Fibroblast of lung (primary cell): ENCODE results near the gene UTP4. TPM values are rescaled to one million over a fixed set of nuclear protein-coding genes. Genes with fewer than 3 reads are reported as not detected.

Source experiments
- DNase-seq, 2 donors: peaks; one replicate each; pipeline versions ENCODE4 v3.0.0 to v3.0.0-alpha.2; 2010; ENCODE audit warnings: low read depth in 2 of 2
- H2AFZ ChIP-seq: 2 replicates; pipeline ENCODE4 v1.5.1; 2012; ENCODE audit warnings: low read length, control low read depth, inconsistent platforms
- H3K27ac ChIP-seq: 2 replicates; pipeline ENCODE4 v1.5.1; 2011; ENCODE audit warnings: low read length, control low read depth; ENCODE audit not compliant: insufficient read depth
- H3K27me3 ChIP-seq: 2 replicates; pipeline ENCODE4 v1.5.1; 2011; ENCODE audit warnings: mild to moderate bottlenecking, low read length; ENCODE audit not compliant: control insufficient read depth, insufficient read depth
- H3K36me3 ChIP-seq: 2 replicates; pipeline ENCODE4 v1.5.1; 2011; ENCODE audit warnings: low read length; ENCODE audit not compliant: control insufficient read depth, insufficient read depth
- H3K4me1 ChIP-seq: 2 replicates; pipeline ENCODE4 v1.5.1; 2011; ENCODE audit warnings: low read length; ENCODE audit not compliant: control insufficient read depth, insufficient read depth; ENCODE audit errors: extremely low read depth
- H3K4me2 ChIP-seq: 2 replicates; pipeline ENCODE4 v1.5.1; 2011; ENCODE audit warnings: low read length, control low read depth; ENCODE audit not compliant: insufficient read depth; ENCODE audit errors: extremely low read depth
- H3K4me3 ChIP-seq, 4 experiments: fragments of 200-600 bp in 1 of 4; sonication (generic) in 1 of 4; replicated peaks in 1 of 4; 2 replicates each; pipeline ENCODE4 v1.5.1; 2011 to 2016; ENCODE audit warnings: low read length in 4 of 4, low read depth in 3 of 4, mild to moderate bottlenecking in 3 of 4, control low read depth in 2 of 4, inconsistent platforms in 1 of 4, mixed read lengths in 1 of 4; ENCODE audit not compliant: insufficient read depth in 1 of 4; ENCODE audit errors: control extremely low read depth in 1 of 4
- H3K79me2 ChIP-seq: 2 replicates; pipeline ENCODE4 v1.5.1; 2012; ENCODE audit warnings: mild to moderate bottlenecking, low read length, inconsistent platforms; ENCODE audit not compliant: control insufficient read depth, insufficient read depth
- H3K9ac ChIP-seq: 2 replicates; pipeline ENCODE4 v1.5.1; 2011; ENCODE audit warnings: mild to moderate bottlenecking, low read length, control low read depth; ENCODE audit not compliant: insufficient read depth
- H3K9me3 ChIP-seq: 2 replicates; pipeline ENCODE4 v1.5.1; 2012; ENCODE audit warnings: low read depth, low read length; ENCODE audit not compliant: control insufficient read depth, insufficient read depth
- H4K20me1 ChIP-seq: 2 replicates; pipeline ENCODE4 v1.5.1; 2011; ENCODE audit warnings: low read length; ENCODE audit not compliant: control insufficient read depth, insufficient read depth; ENCODE audit errors: extremely low read depth
- CTCF ChIP-seq, 2 donors: IDR thresholded peaks in 1 of 2; conservative IDR thresholded peaks in 1 of 2; 1 replicate in 1 of 2; 2 replicates in 1 of 2; pipeline ENCODE4 v1.5.1; 2011 to 2012; ENCODE audit warnings: low read length in 2 of 2, control low read depth in 1 of 2, inconsistent platforms in 1 of 2, low read depth in 1 of 2, mild to moderate bottlenecking in 1 of 2
- EZH2 ChIP-seq: IDR thresholded peaks from 2 replicates; pipeline ENCODE4 v1.5.1; 2012; ENCODE audit warnings: low read length, control low read depth, mild to moderate bottlenecking; ENCODE audit errors: missing control alignments
- polyA plus RNA-seq, 2 donors: library from polyadenylated mRNA; depleted of rRNA in 1 of 2; stranded (reverse) in 1 of 2; unstranded in 1 of 2; fragments of >200 nt; gene quantifications; 2 replicates each; pipeline ENCODE4 v1.2.1, GENCODE V29; 2011 to 2012; ENCODE audit warnings: missing spikeins in 1 of 2
- total RNA-seq: library from RNA; depleted of rRNA; stranded (reverse); fragments of >200 nt; gene quantifications from 2 replicates; pipeline ENCODE4 v1.2.1, GENCODE V29; 2014

UTP4 gene
- total and polyA plus RNA-seq, 2 donors (not counting 1 experiment from before 2014, with no cell fraction given), result 14.4 to 56.5 TPM

- DNase-seq, result no peak
- TF ChIP-seq EZH2 (no peak), CTCF (conservative IDR thresholded peaks at IDR 0.05 in 1 of 2, IDR thresholded peaks at IDR 0.05 in 1 of 2; ENCODE audit: low read depth in 1 of 2, low read length in 2 of 2) (no peak)
- Histone ChIP-seq H3K9me3 (no peaks in the 10 kb centered on the region), H3K4me2 (no peak overlapping the region), H3K4me1 (no peaks in the 10 kb centered on the region), H2AFZ (no peak overlapping the region), H3K27ac (no peak overlapping the region), H4K20me1 (no peaks in the 10 kb centered on the region), H3K9ac (no peak overlapping the region), H3K4me3 (no peak overlapping the region), H3K27me3 (no peaks in the 10 kb centered on the region), H3K36me3 (no peaks in the 10 kb centered on the region), H3K79me2 (peaks cover 66% of the 10 kb centered on the region)
These were observed 4.4 kb upstream of the UTP4 start for GRCh38 chr16:69127966-69128510.

GRCh38 chr16:69130461-69130860 is 2.0 kb upstream of the UTP4 start:
- Histone ChIP-seq H3K27ac (no peak overlapping the region), H3K36me3 (no peaks in the 10 kb centered on the region), H3K79me2 (peaks cover 85% of the 10 kb centered on the region), H3K9ac (no peak overlapping the region), H3K27me3 (no peaks in the 10 kb centered on the region), H2AFZ (no peak overlapping the region), H3K4me2 (peak overlapping the region; percentile 44), H3K4me1 (peaks cover 2% of the 10 kb centered on the region), H3K9me3 (no peaks in the 10 kb centered on the region), H4K20me1 (no peaks in the 10 kb centered on the region), H3K4me3 (peak overlapping the region in 3 of 4 experiments; percentile 60 to 99 (median 98))
- DNase-seq, result no peak
- no peak for TF ChIP-seq EZH2
- no peak for TF ChIP-seq CTCF (conservative IDR thresholded peaks at IDR 0.05 in 1 of 2, IDR thresholded peaks at IDR 0.05 in 1 of 2; ENCODE audit: low read depth in 1 of 2, low read length in 2 of 2)

GRCh38 chr16:69131167-69131838 is 1.1 kb upstream of the UTP4 start:
- H3K9ac ChIP-seq, result peak overlapping the region; percentile 79
- no peak overlapping the region for H2AFZ ChIP-seq
- TF ChIP-seq EZH2 (no peak), CTCF (conservative IDR thresholded peaks at IDR 0.05 in 1 of 2, IDR thresholded peaks at IDR 0.05 in 1 of 2; ENCODE audit: low read depth in 1 of 2, low read length in 2 of 2) (no peak)
- H3K4me1 ChIP-seq, result peaks cover 2% of the 10 kb centered on the region
- H3K4me3 ChIP-seq, result peak overlapping the region; percentile 46 to 99 (median 79)
- no peaks in the 10 kb centered on the region for H3K36me3 ChIP-seq
- H3K4me2 ChIP-seq, result peak overlapping the region; percentile 44
- H3K79me2 ChIP-seq, result peaks cover 87% of the 10 kb centered on the region
- no peaks in the 10 kb centered on the region for H4K20me1 ChIP-seq
- H3K27me3 ChIP-seq, result no peaks in the 10 kb centered on the region
- peak; percentile 38 to 40 for DNase-seq
- peak overlapping the region; percentile 75 for H3K27ac ChIP-seq
- no peaks in the 10 kb centered on the region for H3K9me3 ChIP-seq
